Activated CD4-positive, alpha-beta T cell treated with anti-CD3 and anti-CD28 coated beads, Interleukin-2, Interleukin-6, amounts not matched to agents 100 ng/mL and 50 ng/mL, durations not matched to agents 16 hours and 8 hours (primary cell): ENCODE results near the gene PBX2.
"Not testable (repeated sequence)": the region's sequence is repeated elsewhere in the genome, so short reads cannot be mapped to it uniquely, and the experiment has no call there.

Experiments used
- DNase-seq: peaks from one replicate; pipeline ENCODE4 v3.0.0-alpha.2; 2020

The PBX2 gene

GRCh38 chr6:32186151-32186840 lies 3.7 kb downstream of the PBX2 start:
- not testable (repeated sequence) for DNase-seq

GRCh38 chr6:32185681-32186131 lies 4.3 kb downstream of the PBX2 start:
- DNase-seq, result peak; percentile 76

- DNase-seq, result no peak
Measured at GRCh38 chr6:32184084-32184640, 5.8 kb downstream of the PBX2 start, which contains the start of gene AGER. AGER (minus strand) TSS chr6:32184253; CDS start chr6:32184222, 31 bp downstream.

GRCh38 chr6:32183483-32184083 lies 6.4 kb downstream of the PBX2 start:
- no peak for DNase-seq

GRCh38 chr6:32183030-32183429 lies 7.0 kb downstream of the PBX2 start:
- DNase-seq, result no peak

DNA sequence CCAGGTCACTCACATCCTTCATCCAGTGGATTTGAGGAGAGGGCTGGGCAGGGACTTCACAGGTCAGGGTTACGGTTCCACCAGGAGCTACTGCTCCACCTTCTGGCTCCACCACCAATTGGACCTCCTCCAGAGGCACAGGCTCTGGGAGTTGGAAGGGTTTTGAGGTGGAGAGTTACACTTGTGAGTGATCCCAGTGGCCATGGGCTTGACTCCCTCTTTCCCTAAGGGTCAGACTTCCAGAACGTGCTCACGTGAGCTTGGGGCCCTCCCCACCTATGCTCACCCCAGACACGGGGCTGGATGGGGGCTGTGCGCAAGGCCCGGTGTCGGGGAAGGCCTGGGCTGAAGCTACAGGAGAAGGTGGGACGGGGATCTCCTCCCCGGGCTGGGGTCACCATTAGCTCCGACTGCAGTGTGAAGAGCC lies 7.4 kb downstream of the PBX2 start:
- no peak for DNase-seq

DNA sequence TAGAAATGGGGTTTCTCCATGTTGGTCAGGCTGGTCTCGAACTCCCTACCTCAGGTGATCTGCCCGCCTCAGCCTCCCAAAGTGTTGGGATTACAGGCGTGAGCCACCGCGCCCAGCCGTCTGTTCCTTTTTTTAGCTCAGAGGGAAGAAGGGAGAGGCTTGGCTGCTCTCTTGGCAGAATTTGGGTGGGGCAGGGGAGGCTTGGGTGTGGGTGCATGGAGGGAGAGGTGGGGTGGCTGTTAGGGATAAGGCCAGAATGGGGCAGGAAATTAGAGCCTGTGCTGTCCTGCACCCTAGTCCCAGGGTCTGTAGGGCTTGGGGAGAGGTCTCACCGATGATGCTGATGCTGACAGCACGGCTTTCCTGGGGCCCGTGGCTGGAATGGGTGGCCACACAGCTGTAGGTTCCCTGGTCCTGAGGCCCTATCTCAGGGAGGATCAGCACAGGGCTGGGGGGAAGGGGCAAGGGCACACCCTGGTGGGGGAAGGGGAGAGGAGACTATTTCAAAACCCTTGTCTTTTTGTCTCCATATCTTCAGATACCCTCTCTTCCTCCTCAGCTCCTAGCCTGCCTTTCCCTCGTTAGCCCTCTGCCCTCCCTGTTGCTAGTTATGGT lies 8.0 kb downstream of the PBX2 start:
- no peak for DNase-seq

DNA sequence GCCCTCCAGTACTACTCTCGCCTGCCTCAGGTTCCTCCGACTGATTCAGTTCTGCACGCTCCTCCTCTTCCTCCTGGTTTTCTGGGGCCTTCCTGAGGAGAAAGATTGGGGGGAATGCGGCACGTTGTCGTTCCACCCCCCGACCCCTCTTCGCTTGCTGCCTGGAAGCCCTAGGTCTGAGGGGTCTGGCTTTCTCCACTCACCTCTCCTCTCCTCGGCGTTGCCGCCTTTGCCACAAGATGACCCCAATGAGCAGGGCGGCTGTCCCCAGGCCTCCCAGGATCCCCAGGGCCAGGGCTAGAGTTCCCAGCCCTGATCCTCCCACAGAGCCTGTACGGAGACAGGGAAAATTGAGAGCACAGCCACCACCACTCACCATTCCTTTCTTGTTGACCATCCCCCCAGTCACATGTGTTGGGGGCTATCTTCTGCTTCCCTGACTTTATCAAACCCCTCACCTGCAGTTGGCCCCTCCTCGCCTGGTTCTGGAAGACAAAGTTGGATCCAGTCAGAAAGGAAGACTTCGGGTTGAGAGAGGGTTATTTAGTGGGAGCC lies 8.8 kb downstream of the PBX2 start:
- DNase-seq, result no peak

- DNase-seq, result no peak
Measured at GRCh38 chr6:32179766-32180405, 10.1 kb downstream of the PBX2 start.

DNA sequence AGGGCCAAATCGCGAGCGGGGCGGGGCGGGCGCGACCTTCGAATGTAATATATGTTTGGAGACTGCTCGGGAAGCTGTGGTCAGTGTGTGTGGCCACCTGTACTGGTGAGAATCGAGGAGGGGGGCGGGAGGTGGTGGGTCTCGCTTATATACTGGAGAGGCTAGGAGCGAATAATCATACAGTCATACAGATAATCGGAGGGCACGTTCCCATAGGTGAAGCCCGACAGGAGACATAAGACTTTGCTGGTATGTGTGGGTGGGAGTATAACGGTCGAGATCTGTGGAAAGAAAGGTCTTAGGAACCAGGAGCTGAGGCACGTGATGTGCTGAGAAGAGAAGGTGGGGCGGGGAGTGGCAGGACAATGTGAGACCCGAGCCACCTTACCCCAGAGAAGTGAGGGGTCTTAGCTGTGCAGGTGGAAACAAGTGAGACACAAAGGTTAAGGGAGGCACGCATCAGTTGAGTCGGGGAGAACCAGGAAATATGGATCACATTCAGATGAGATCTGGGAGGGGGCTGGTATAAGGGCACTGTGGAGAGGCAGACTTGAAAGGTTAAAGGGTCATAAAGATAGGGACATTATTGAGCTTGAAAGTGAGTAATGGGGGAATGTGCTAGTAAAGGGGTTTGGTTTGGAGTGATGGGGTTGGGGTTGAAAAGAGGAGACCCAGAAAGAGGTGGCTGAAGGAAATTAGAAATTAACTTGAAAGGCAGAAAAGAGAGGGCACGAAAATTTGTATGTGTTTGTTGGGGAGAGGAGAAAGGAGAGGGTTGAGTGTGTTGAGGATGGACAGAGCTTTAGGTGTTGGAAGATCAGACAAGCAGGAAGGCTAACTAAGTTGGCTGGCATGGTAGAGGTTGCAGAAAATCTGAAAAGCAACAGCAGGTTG lies 11.2 kb downstream of the PBX2 start:
- no peak for DNase-seq

GRCh38 chr6:32177788-32178546 lies 12.0 kb downstream of the PBX2 start, which contains the start of gene RNF5:
RNF5 (plus strand) TSS chr6:32178405; CDS start chr6:32178512, 107 bp downstream.
- peak; percentile 99 for DNase-seq

DNA sequence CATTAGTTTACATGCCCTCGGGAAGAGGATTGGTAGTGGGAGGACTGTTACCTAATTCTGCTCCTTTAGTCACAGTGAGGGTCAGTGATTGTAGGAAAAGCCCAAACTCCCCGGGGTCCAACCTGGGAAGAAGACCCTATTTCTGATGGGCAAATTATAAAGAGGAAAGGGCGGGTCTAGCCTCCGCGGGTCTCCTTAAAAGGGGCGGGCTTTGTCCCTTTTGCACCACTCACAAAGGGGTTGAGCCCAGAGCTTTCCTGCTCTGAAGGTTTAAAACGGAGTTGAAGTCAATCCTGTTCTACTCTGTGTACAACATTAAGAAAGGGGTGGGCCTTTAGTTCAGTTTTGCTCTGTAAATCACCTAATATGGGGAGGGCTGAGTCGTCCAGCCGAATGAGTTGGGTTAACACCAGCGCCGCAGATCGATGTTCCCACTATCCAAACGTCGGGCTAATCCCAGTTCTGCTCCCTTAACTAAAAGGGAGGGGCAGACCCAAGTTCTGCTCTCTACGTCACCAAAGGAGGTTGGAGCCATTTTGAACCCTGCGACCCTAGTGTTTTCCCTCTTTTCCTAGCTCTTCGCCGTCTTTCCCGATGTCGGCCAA lies 12.7 kb downstream of the PBX2 start:
- peak; percentile 61 for DNase-seq

DNA sequence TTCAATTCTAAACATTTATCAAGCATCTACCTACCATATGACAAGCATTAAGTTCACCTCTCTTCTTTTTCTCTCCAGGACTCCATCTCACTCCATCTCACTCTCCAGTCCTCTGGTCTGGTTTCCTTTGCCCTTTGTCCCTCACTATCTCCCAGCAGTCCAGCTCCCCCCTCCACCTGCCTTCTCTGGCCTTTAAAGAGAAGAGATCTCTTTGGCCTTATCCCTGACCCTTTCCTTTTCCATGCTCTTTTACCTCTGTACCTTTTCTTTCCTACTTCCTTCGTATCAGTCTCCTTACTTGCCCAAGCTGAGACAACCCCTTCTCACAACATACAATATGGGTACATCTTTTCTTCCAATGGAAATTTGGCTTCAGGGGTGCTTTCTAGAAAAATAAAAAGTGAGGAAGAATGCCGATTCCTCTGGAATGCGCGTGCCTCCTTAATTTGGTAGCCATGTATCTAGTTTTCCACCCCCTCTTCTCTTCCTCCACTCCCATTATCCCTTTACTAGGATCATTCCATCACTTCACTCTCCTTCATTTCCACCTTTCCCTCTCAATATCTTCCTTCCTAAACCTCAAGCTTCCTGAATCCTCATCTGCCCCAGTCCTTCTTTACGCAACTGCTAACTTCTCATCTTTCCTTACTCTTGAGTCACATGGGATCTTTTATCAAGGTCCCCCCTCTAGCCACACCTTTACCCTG lies 13.4 kb downstream of the PBX2 start:
- no peak for DNase-seq

GRCh38 chr6:32175711-32176475 lies 14.1 kb downstream of the PBX2 start, which contains the start of gene AGPAT1:
AGPAT1 (minus strand) TSS chr6:32176084; CDS start chr6:32171496, 4,588 bp downstream.
- DNase-seq, result peak; percentile 98

DNA sequence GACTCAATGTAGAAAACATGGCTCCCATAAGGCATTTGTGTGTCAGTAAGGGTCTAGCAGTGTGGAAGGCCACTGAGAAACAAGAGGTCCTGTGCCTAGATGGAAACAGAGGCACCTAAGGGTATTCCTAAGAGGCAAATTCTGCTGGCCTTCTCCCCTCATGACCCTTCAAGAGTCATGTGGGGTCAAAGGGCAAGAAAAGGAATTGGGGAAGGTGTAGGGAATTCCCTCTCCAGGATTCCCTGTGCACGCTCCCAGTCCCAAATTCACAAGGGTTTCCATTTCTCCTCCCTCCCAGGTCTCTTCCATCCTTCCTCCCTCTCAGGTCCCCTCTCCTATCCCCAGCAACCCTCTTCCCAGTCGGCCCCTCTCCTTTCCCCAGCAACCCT lies 14.7 kb downstream of the PBX2 start:
- no peak for DNase-seq

DNA sequence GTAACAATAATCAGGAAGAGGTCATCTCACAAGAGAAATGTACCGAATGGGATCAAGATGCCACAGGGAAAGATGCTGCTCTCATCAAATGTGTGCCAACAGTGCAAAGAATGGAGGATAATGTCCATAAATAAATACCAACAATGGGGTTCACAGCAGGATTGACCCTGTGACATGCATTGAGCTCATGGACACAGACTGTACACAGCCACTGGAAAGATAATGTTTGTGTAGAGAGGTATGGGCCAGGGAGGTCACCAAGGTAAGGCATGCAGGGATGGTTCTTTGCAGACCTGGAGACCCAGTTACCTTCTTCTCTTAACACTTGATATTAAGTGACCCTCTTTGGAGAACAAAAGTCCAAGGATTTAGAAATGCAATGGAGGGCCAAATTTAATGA lies 15.6 kb downstream of the PBX2 start:
- DNase-seq, result no peak

GRCh38 chr6:32173051-32173727 lies 16.8 kb downstream of the PBX2 start:
- no peak for DNase-seq

GRCh38 chr6:32171234-32171633 lies 18.8 kb downstream of the PBX2 start:
- DNase-seq, result no peak
